Measurements from ENCODE around the gene CD302.
"Not testable (repeated sequence)": the region's sequence is repeated elsewhere in the genome, so short reads cannot be mapped to it uniquely, and the experiment has no call there.

CD302 gene, protein sequence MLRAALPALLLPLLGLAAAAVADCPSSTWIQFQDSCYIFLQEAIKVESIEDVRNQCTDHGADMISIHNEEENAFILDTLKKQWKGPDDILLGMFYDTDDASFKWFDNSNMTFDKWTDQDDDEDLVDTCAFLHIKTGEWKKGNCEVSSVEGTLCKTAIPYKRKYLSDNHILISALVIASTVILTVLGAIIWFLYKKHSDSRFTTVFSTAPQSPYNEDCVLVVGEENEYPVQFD

GRCh38 chr2:159797543-159798375 is at the start of gene CD302:
TSS of gene CD302 (minus strand) at chr2:159798208. CDS start at chr2:159798198, 10 bp downstream.
- DNase-seq = no peak

GRCh38 chr2:159846564-159846963 is 48.6 kb upstream of the CD302 start:
- no peak for DNase-seq

GRCh38 chr2:159840616-159841015 is 42.6 kb upstream of the CD302 start:
- no peak for DNase-seq

DNA sequence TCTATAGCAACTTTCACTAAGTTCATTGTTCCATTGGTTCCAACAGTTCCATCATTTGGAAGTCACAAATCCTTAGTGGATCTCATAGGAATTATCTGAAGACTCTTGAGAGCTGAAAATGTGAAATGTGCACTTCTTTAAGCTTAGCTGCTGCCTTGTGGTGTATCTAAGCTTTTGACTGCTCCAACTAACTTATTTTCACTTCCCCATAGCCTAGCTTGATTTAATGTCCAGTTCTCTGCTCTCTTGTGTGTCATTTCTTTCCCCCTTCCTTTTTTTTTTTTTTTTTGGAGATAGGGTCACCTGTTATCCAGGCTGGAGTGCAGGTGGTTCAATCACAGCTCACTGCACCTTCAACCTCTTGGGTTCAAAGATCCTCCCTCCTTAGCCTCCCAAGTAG is 34.9 kb upstream of the CD302 start:
- no peak for DNase-seq

DNA sequence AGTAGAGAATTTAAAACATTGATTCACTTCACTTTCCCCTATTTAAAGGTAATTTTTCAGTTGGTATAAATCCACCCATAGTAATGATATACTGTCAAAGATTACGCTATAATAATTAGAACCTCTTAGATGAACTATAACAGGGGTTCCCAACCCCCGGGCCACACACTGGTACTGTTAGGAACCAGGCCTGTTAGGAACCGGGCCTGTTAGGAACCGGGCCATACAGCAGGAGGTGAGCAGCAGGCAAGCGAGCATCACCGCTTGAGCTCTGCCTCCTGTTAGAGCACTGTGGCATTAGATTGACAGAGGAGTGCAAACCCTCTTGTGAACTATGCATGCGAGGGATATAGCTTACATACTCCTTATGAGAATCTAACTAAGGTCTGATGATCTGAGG is 34.0 kb upstream of the CD302 start:
- no peak for DNase-seq

DNA sequence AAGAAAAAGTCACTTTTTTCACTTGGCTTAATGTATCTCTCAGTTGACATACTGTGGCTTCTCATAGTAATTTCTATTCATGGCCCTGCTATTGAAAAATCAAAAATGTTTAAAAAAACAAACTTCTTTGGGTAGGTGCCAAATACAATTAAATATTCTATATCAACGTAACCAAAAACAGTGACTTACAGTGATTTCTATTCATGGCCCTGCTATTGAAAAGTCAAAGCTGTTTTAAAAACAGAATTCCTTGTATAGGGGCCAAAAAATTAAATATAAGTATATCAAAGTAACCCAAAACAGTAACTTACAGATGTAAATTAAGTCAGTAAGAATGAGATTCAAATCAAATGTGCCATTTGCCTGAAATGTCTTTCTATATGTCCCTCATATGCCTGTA is 31.4 kb upstream of the CD302 start:
- DNase-seq = no peak

DNA sequence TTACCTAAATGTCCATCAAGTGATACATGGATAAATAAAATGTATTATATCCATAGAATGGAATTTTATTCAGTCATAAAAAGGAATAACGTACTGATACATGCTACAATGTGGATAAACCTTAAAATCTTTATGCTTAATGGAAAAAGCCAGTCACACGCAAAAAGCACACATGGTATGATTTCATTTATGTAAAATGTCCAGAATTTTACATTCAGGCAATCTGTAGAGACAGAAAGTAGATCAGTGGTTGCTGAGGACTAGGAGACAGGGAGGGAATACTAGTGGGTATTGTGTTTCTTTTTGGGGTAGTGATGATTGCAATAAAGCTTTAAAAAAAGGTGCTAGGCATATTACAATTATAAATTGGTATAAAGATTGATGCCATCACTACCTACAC is 30.7 kb upstream of the CD302 start:
- no peak for DNase-seq

GRCh38 chr2:159822478-159822833 is 24.4 kb upstream of the CD302 start:
- DNase-seq = not testable (repeated sequence)

GRCh38 chr2:159821775-159822477 is 23.9 kb upstream of the CD302 start:
- not testable (repeated sequence) for DNase-seq

- DNase-seq = no peak
These were observed 20.9 kb upstream of the CD302 start for GRCh38 chr2:159818940-159819339.

GRCh38 chr2:159817283-159817682 is 19.3 kb upstream of the CD302 start:
- no peak for DNase-seq

DNA sequence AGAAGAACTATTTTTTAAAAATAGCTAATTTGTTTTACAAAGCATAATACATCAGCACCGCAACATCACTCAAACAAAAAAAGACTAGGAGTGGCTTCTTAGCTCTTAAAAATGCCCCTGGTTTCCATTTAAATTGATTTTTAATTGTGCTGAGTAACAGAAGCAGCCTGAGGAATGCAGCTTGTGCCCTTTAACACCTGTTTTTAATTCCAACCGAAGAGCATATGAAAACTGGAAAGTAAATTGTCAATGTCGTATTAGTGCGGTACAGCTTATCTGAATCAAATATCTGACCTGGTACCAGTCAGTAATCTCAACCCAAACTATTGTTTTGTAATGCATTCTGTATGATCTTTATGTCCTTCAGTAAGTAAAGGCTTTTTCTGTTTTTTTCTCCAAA is 13.2 kb upstream of the CD302 start:
- no peak for DNase-seq

GRCh38 chr2:159808032-159808425 is 10.0 kb upstream of the CD302 start:
- DNase-seq = no peak

GRCh38 chr2:159807183-159808031 is 9.4 kb upstream of the CD302 start:
- no peak for DNase-seq

DNA sequence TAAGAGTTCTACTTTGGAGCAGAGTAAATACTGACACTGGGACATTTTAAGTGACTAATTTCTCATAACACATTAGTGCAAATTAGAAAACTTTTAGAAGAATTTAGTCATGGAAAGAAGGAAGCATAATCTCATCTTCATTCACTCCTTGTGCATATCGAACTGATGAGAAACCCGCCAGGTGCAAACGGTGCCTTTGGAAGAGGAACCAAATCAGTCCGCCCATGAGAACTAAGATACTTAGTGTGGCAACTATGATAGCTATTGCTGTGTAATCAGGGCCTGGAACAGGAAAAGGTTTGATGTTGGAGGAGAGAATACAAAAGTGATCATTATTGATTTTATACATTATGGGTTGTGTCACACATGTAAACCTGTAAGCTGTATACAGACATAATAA is 6.9 kb upstream of the CD302 start:
- DNase-seq = no peak

DNA sequence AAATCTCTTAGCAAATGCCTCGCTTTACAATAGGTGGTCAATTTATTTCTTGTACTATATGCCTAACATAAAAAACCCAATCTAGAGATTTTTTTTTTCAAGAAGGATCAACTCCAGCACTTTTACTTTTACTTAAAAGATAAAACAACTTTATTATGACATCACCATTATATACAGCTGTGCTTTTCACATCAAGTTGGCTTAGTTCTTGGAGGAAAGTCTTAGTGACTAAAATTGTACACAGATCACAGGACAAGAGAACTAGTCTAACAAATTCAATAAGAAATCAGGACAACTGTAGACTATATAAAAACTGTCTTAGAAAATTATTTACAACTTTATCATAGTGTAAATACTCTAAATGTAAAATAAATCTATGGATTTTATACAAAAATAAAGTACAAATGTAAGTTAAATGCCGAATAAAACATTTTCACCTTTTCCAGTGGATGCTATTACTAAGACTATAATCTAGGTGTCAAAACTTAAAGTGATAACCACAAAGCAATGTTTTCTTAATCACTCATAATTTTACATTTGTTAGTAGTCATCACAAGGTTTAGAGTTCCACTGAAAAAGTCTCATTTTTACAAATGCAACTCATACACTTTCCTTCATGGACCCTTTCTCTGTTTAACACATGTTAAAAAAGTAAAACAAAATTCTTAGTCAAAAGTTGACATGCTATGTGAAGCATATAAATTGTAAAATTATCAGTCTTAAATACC is 5.4 kb upstream of the CD302 start:
- no peak for DNase-seq

GRCh38 chr2:159802673-159803072 is 4.7 kb upstream of the CD302 start:
- DNase-seq = no peak

DNA sequence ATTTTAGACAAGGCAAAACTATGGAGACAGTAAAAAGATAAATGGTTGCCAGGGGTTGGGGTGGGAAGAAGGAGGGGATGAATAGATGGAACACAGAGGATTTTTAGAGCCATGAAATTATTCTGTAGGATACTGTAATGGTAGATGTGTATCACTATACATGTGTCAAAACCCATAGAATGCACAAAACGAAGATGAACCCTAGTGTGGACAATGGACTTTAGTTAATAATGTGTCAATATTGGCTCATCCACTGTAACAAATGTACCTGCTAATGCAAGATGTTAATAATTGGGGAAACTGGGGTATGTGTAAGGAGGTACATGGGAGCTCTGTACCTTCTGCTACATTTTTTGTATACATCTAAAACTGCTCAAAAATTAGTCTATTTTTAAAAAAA is 1.8 kb upstream of the CD302 start:
- DNase-seq = no peak

- no peak for DNase-seq
These were observed 343 bp upstream of the CD302 start for GRCh38 chr2:159798376-159798725.

DNA sequence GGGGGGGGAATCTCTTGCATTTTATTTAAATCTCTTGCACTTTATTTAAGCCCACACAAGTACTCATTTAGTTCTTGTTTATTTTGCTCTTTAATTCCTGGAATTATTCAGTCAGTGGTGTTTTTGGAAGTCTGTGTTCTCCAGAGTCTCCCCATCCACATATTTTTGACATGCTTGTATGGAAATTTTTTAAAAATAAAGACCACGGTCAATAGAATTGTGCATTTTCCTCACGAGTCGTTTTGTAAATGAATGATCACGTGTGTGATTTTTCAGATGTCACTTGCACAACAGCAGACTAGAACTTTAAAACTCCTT is 824 bp downstream of the CD302 start:
- DNase-seq = no peak

DNA sequence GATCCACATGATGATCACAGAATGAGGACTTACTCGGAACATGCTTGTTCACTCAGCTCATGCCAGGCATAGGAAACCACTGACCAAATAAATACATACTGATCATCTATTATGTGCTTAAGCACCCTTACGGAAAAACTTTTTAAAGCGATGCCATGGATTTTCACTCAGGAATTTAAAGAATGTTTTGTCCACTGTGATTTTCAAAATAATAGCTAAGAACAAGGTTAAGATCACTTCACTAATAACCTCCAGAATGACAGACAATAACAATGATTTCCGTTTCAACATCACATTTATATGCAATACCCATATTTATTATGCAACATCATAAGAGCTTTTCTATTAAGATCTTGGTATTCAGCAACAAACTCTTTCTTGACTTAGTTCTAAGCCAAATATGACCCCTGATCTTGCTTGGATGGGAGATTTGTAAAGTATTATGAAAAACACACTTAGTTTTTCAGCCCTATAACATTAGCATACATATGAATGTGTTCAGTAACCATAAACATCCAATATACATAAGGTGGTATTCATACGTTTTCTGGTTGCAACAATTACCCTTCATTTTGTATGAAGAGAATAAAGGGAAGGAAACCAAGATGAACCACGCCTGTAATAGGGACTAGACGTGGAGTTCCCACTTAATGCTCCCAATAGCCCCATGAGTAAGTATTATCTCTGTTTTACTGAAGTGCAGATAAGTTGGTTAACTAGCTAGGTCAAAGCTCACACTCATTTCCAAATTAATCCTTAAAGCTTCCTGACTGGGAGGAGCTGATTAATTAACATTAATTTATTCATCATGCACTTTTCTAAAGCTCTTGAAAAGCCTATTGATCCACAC is 1.9 kb downstream of the CD302 start:
- DNase-seq = no peak

- DNase-seq = no peak
These were observed 4.7 kb downstream of the CD302 start for GRCh38 chr2:159793326-159793725.
